Neuronal stem cell (in vitro differentiated cells): ENCODE measurements around the gene SMIM35.
A peak's percentile ranks its signal among the peaks of the same experiment; 100 is the strongest.
"Not testable (repeated sequence)": the region's sequence is repeated elsewhere in the genome, so short reads cannot be mapped to it uniquely, and the experiment has no call there.

Experiments
- DNase-seq: peaks from one replicate; pipeline ENCODE4 v3.0.0-alpha.2; 2013; ENCODE audit warnings: low spot score
- H2AFZ ChIP-seq: one replicate; pipeline ENCODE4 v1.6.1; 2013; ENCODE audit warnings: mild to moderate bottlenecking, low read length, inconsistent platforms
- H2AK5ac ChIP-seq: 2 replicates; pipeline ENCODE4 v1.6.1; 2013; ENCODE audit warnings: low read depth, mild to moderate bottlenecking, inconsistent platforms, low read length, moderate library complexity, mixed read lengths
- H2BK120ac ChIP-seq: 2 replicates; pipeline ENCODE4 v1.6.1; 2013; ENCODE audit warnings: low read depth, mild to moderate bottlenecking, inconsistent platforms, low read length, moderate library complexity, mixed read lengths
- H2BK12ac ChIP-seq: one replicate; pipeline ENCODE4 v1.6.1; 2013; ENCODE audit warnings: low read length, inconsistent platforms
- H2BK15ac ChIP-seq: 2 replicates; pipeline ENCODE4 v1.6.1; 2013; ENCODE audit warnings: mild to moderate bottlenecking, low read length, inconsistent platforms, mixed read lengths
- H2BK5ac ChIP-seq: one replicate; pipeline ENCODE4 v1.6.1; 2013; ENCODE audit warnings: inconsistent platforms, mild to moderate bottlenecking, low read length, moderate library complexity
- H3K14ac ChIP-seq: one replicate; pipeline ENCODE4 v1.6.1; 2013; ENCODE audit warnings: low read length, inconsistent platforms
- H3K18ac ChIP-seq: 2 replicates; pipeline ENCODE4 v1.6.1; 2013; ENCODE audit warnings: low read length, inconsistent platforms
- H3K23ac ChIP-seq: 2 replicates; pipeline ENCODE4 v1.6.1; 2013; ENCODE audit warnings: low read depth, mild to moderate bottlenecking, mixed read lengths, low read length, inconsistent platforms; ENCODE audit not compliant: poor library complexity
- H3K27ac ChIP-seq: replicated peaks from 3 replicates; pipeline ENCODE4 v1.5.1; 2013; ENCODE audit warnings: low read length, inconsistent platforms
- H3K27me3 ChIP-seq, 3 experiments: 2 replicates each; pipeline ENCODE4 v1.6.1; 2013; ENCODE audit warnings: low read length in 3 of 3, mild to moderate bottlenecking in 2 of 3, inconsistent platforms in 1 of 3, low read depth in 1 of 3, mixed read lengths in 1 of 3, moderate library complexity in 1 of 3; ENCODE audit not compliant: control insufficient read depth in 3 of 3, insufficient read depth in 3 of 3
- H3K36me3 ChIP-seq, 2 donors: replicated peaks in 1 of 2; 2 replicates each; pipeline ENCODE4 v1.6.1; 2013; ENCODE audit warnings: low read length in 2 of 2; ENCODE audit not compliant: control insufficient read depth in 2 of 2, insufficient read depth in 2 of 2
- H3K4ac ChIP-seq: 2 replicates; pipeline ENCODE4 v1.6.1; 2013; ENCODE audit warnings: inconsistent platforms, mild to moderate bottlenecking, low read length, moderate library complexity
- H3K4me1 ChIP-seq, 2 donors: 1 replicate in 1 of 2; 2 replicates in 1 of 2; pipeline ENCODE4 v1.6.1; 2013; ENCODE audit warnings: low read length in 2 of 2, low read depth in 1 of 2; ENCODE audit not compliant: control insufficient read depth in 2 of 2, insufficient read depth in 1 of 2
- H3K4me2 ChIP-seq: one replicate; pipeline ENCODE4 v1.6.1; 2013; ENCODE audit warnings: mild to moderate bottlenecking, low read length, inconsistent platforms; ENCODE audit not compliant: insufficient read depth, poor library complexity, severe bottlenecking
- H3K4me3 ChIP-seq, 2 donors: 2 replicates each; pipeline ENCODE4 v1.5.1; 2013; ENCODE audit warnings: low read length in 2 of 2, mild to moderate bottlenecking in 2 of 2, inconsistent platforms in 1 of 2, moderate library complexity in 1 of 2
- H3K79me1 ChIP-seq: one replicate; pipeline ENCODE4 v1.6.1; 2013; ENCODE audit warnings: low read depth, mild to moderate bottlenecking, inconsistent platforms, low read length, moderate library complexity
- H3K9ac ChIP-seq: one replicate; pipeline ENCODE4 v1.6.1; 2013; ENCODE audit warnings: mild to moderate bottlenecking, low read depth, low read length, inconsistent platforms; ENCODE audit not compliant: poor library complexity
- H3K9me3 ChIP-seq, 2 donors: replicated peaks in 1 of 2; 2 replicates each; pipeline versions ENCODE3 to v1.6.1; 2013; ENCODE audit warnings: low read length in 2 of 2, mild to moderate bottlenecking in 2 of 2, inconsistent platforms in 1 of 2, low read depth in 1 of 2, mixed read lengths in 1 of 2, moderate library complexity in 1 of 2; ENCODE audit not compliant: control insufficient read depth in 2 of 2, insufficient read depth in 1 of 2
- H4K8ac ChIP-seq: one replicate; pipeline ENCODE4 v1.6.1; 2013; ENCODE audit warnings: low read depth, mild to moderate bottlenecking, inconsistent platforms, low read length, moderate library complexity
- H4K91ac ChIP-seq: one replicate; pipeline ENCODE4 v1.6.1; 2013; ENCODE audit warnings: low read length, low read depth, mild to moderate bottlenecking, inconsistent platforms; ENCODE audit not compliant: poor library complexity
- WGBS, 2 donors: extraction: QIAGEN DNeasy Blood & Tissue Kit; methylation state at CpG; one replicate each; pipeline ENCODE4 v1.1.7; 2013; ENCODE audit warnings: missing lambda C conversion rate in 2 of 2, mixed read lengths in 1 of 2; ENCODE audit not compliant: insufficient read length in 2 of 2, insufficient replicate concordance in 1 of 2; ENCODE audit errors: extremely low coverage in 2 of 2; 5-methylcytosine and 5-hydroxymethylcytosine counted together

Gene SMIM35

DNA sequence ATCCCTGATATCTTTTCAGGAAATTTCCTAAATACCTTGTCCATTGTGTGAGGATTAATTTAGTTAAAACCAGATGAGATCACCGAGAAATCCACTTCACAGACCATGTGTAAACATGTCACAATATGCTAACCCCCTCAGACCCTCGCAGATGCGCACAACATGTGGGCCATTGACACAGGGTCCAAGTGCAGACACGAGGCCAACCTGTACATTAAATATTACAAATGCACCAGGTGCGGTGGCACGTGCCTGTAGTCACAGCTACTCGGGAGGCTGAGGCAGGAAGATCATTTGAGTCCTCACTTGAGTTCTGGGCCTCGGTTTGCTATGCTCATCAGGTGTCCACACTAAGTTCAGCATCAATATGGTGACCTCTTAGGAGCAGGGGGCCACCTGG is 19.8 kb downstream of the SMIM35 start:
- Histone ChIP-seq H3K27ac (no peak overlapping the region), H3K36me3 (no peaks in the 10 kb centered on the region), H3K9me3 (no peaks in the 10 kb centered on the region), H3K23ac (no peak overlapping the region), H3K14ac (no peak overlapping the region), H2BK15ac (no peak overlapping the region), H3K27me3 (no peaks in the 10 kb centered on the region), H2AK5ac (no peak overlapping the region), H3K79me1 (no peaks in the 10 kb centered on the region), H2BK120ac (no peak overlapping the region), H3K4ac (no peak overlapping the region), H3K4me1 (peaks cover 0 to 5% of the 10 kb centered on the region in 2 donors), H3K4me2 (no peak overlapping the region), H3K9ac (no peak overlapping the region), H3K18ac (no peak overlapping the region), H4K91ac (no peak overlapping the region), H3K4me3 (no peak overlapping the region), H2BK12ac (no peak overlapping the region), H2BK5ac (no peak overlapping the region), H2AFZ (no peak overlapping the region), H4K8ac (no peak overlapping the region)
- no CpG with 5 or more reads among the region's 8 CpGs for WGBS, 2 donors
- DNase-seq: no peak

DNA sequence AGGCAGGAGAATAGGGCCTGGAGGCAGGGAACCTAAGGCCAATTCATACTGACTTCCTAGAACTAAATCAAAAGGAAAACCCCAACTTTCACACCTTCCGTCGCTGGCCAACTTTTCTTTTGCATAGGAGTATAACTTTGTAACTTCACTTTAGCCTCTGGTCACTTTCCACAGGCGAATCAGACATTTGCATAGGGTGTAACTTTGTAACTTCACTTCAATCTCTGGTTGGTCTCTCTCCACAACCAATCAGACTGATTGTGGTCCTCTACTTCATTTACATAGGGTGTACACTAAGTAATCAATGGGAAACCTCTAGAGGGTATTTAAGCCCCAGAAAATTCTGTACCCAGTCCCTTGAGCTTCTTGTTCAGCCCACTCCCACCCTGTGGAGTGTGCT is 21.4 kb downstream of the SMIM35 start:
- H3K79me1 ChIP-seq: no peaks in the 10 kb centered on the region
- H3K27ac ChIP-seq: no peak overlapping the region
- H3K9ac ChIP-seq: no peak overlapping the region
- H2AK5ac ChIP-seq: no peak overlapping the region
- H2BK5ac ChIP-seq: no peak overlapping the region
- no peaks in the 10 kb centered on the region for H3K36me3 ChIP-seq
- H3K18ac ChIP-seq: no peak overlapping the region
- H3K27me3 ChIP-seq: peaks cover 0 to 10% (median 0%) of the 10 kb centered on the region in 3 experiments
- H2BK12ac ChIP-seq: no peak overlapping the region
- no peak overlapping the region for H2BK15ac ChIP-seq
- no peak overlapping the region for H2BK120ac ChIP-seq
- no peak overlapping the region for H3K4me3 ChIP-seq
- no peak overlapping the region for H3K23ac ChIP-seq
- no peak overlapping the region for H3K4me2 ChIP-seq
- H4K91ac ChIP-seq: no peak overlapping the region
- H3K4ac ChIP-seq: no peak overlapping the region
- H3K4me1 ChIP-seq: peaks cover 0 to 5% of the 10 kb centered on the region in 2 donors
- no peaks in the 10 kb centered on the region for H3K9me3 ChIP-seq
- WGBS, 2 donors: no CpG with 5 or more reads among the region's 3 CpGs
- no peak overlapping the region for H2AFZ ChIP-seq
- no peak for DNase-seq
- H3K14ac ChIP-seq: no peak overlapping the region
- no peak overlapping the region for H4K8ac ChIP-seq

GRCh38 chr11:118064956-118065355 is 21.8 kb downstream of the SMIM35 start:
- Histone ChIP-seq H3K23ac (no peak overlapping the region), H3K9ac (no peak overlapping the region), H3K18ac (peak overlapping the region; percentile 35), H3K4me2 (no peak overlapping the region), H2AFZ (no peak overlapping the region), H3K36me3 (no peaks in the 10 kb centered on the region), H2BK5ac (no peak overlapping the region), H2BK12ac (no peak overlapping the region), H3K4ac (no peak overlapping the region), H3K14ac (no peak overlapping the region), H4K8ac (no peak overlapping the region), H2AK5ac (no peak overlapping the region), H2BK15ac (no peak overlapping the region), H4K91ac (no peak overlapping the region), H3K79me1 (no peaks in the 10 kb centered on the region), H3K9me3 (no peaks in the 10 kb centered on the region), H3K4me3 (peak overlapping the region in 1 of 2 donors; percentile 30), H3K4me1 (peaks cover 0 to 5% of the 10 kb centered on the region in 2 donors), H3K27me3 (peaks cover 0 to 13% (median 0%) of the 10 kb centered on the region in 3 experiments), H2BK120ac (no peak overlapping the region), H3K27ac (no peak overlapping the region)
- no peak for DNase-seq
- WGBS, 2 donors: no CpG with 5 or more reads among the region's 9 CpGs

- peaks cover 0 to 12% of the 10 kb centered on the region in 2 donors for H3K4me1 ChIP-seq
- H2BK15ac ChIP-seq, H3K27ac ChIP-seq, DNase-seq, H3K9ac ChIP-seq, H3K4me3 ChIP-seq, H4K8ac ChIP-seq, H3K18ac ChIP-seq, H2BK120ac ChIP-seq, H3K79me1 ChIP-seq, H2BK5ac ChIP-seq, H2AK5ac ChIP-seq, H3K9me3 ChIP-seq, H3K4me2 ChIP-seq, H3K14ac ChIP-seq, H3K23ac ChIP-seq, H2BK12ac ChIP-seq, H3K4ac ChIP-seq, H4K91ac ChIP-seq, H3K36me3 ChIP-seq, H2AFZ ChIP-seq: not testable (repeated sequence)
- WGBS, 2 donors: no CpG with 5 or more reads among the region's 5 CpGs
- H3K27me3 ChIP-seq: peaks cover 0 to 32% (median 0%) of the 10 kb centered on the region in 3 experiments
Observed at GRCh38 chr11:118062631-118063030, 24.1 kb downstream of the SMIM35 start.
